AG10803 (cell line): ENCODE measurements around the gene AARSD1.

Source experiments
- DNase-seq: peaks from one replicate; pipeline ENCODE4 v3.0.0; 2010; ENCODE audit warnings: low read depth
- H3K4me3 ChIP-seq: 2 replicates; pipeline ENCODE4 v1.5.1; 2011; ENCODE audit warnings: mild to moderate bottlenecking, low read length, control low read depth
- CTCF ChIP-seq: conservative IDR thresholded peaks from 2 replicates; pipeline ENCODE4 v1.5.1; 2011; ENCODE audit warnings: mild to moderate bottlenecking, low read length, control low read depth, inconsistent platforms

The AARSD1 gene

GRCh38 chr17:42991471-42991870 is 27.2 kb upstream of the AARSD1 start:
- no peak for TF ChIP-seq CTCF
- no peak overlapping the region for H3K4me3 ChIP-seq
- DNase-seq = no peak

- no peak for TF ChIP-seq CTCF
- DNase-seq = peak; percentile 46
Observed at GRCh38 chr17:42989726-42990652, 25.7 kb upstream of the AARSD1 start.

GRCh38 chr17:42989141-42989540 is 24.9 kb upstream of the AARSD1 start:
- DNase-seq = no peak
- TF ChIP-seq CTCF = no peak
- no peak overlapping the region for H3K4me3 ChIP-seq

More at GRCh38 chr17:42989726-42990652, 25.7 kb upstream of the AARSD1 start:
- H3K4me3 ChIP-seq = no peak overlapping the region

GRCh38 chr17:42985225-42985624 is 21.0 kb upstream of the AARSD1 start:
- no peak for TF ChIP-seq CTCF
- no peak overlapping the region for H3K4me3 ChIP-seq
- DNase-seq = no peak

- no peak overlapping the region for H3K4me3 ChIP-seq
- no peak for DNase-seq
- TF ChIP-seq CTCF = no peak
Observed at GRCh38 chr17:42982266-42982665, 18.0 kb upstream of the AARSD1 start.

GRCh38 chr17:42980766-42981397 is 16.6 kb upstream of the AARSD1 start:
- TF ChIP-seq CTCF = no peak
- peak overlapping the region; percentile 87 for H3K4me3 ChIP-seq
- DNase-seq = peak; percentile 34

- H3K4me3 ChIP-seq = peak within 1 kb of the TSS; percentile 87
- no peak for TF ChIP-seq CTCF
- peak; percentile 82 for DNase-seq
Observed at GRCh38 chr17:42980274-42980765, 16.1 kb upstream of the AARSD1 start, which contains the start of gene RUNDC1. Gene RUNDC1, plus strand, starts transcription at chr17:42980565. Its CDS starts 12 bp downstream, at chr17:42980577.
